Osteoblast (primary cell): Measurements from ENCODE around the gene AKAP12. TPM values are rescaled to one million over a fixed set of nuclear protein-coding genes. Genes with fewer than 3 reads are reported as not detected.
A peak's percentile ranks its signal among the peaks of the same experiment; 100 is the strongest.

ENCODE experiments used
- DNase-seq: peaks from one replicate; pipeline ENCODE4 v3.0.0; 2011; ENCODE audit warnings: low spot score, mixed read lengths; ENCODE audit not compliant: insufficient read length; ENCODE audit errors: missing footprints
- H2AFZ ChIP-seq: 2 replicates; pipeline ENCODE4 v1.6.0; 2011; ENCODE audit warnings: mild to moderate bottlenecking, low read length
- H3K27ac ChIP-seq: 2 replicates; pipeline ENCODE4 v1.5.1; 2011; ENCODE audit warnings: mild to moderate bottlenecking, low read depth, low read length, moderate library complexity
- H3K27me3 ChIP-seq: 2 replicates; pipeline ENCODE4 v1.6.0; 2012; ENCODE audit warnings: mild to moderate bottlenecking, control low read depth, inconsistent platforms, low read length, moderate library complexity; ENCODE audit not compliant: insufficient read depth
- H3K36me3 ChIP-seq: 2 replicates; pipeline ENCODE4 v1.5.1; 2011; ENCODE audit warnings: mild to moderate bottlenecking, low read length, control low read depth, moderate library complexity; ENCODE audit not compliant: insufficient read depth
- H3K4me1 ChIP-seq: 2 replicates; pipeline ENCODE4 v1.5.1; 2011; ENCODE audit warnings: mild to moderate bottlenecking, low read length, control low read depth, moderate library complexity; ENCODE audit not compliant: insufficient read depth
- H3K4me2 ChIP-seq: 2 replicates; pipeline ENCODE4 v1.6.0; 2011; ENCODE audit warnings: mild to moderate bottlenecking, low read length; ENCODE audit not compliant: insufficient read depth
- H3K4me3 ChIP-seq: fragments of 200-600 bp; sonication (generic); 3 replicates; pipeline ENCODE4 v1.5.1; 2012; ENCODE audit warnings: mild to moderate bottlenecking, low read length, inconsistent platforms; ENCODE audit not compliant: insufficient read depth
- H3K79me2 ChIP-seq: 2 replicates; pipeline ENCODE4 v1.6.0; 2012; ENCODE audit warnings: mild to moderate bottlenecking, low read length, control low read depth, inconsistent platforms; ENCODE audit not compliant: insufficient read depth
- H3K9me3 ChIP-seq: 2 replicates; pipeline ENCODE4 v1.5.1; 2011; ENCODE audit warnings: low read depth, low read length, control low read depth
- H4K20me1 ChIP-seq: 2 replicates; pipeline ENCODE4 v1.6.0; 2012; ENCODE audit warnings: mild to moderate bottlenecking, low read length, control low read depth; ENCODE audit not compliant: insufficient read depth
- CTCF ChIP-seq: IDR thresholded peaks from 2 replicates; pipeline ENCODE4 v1.5.1; 2011; ENCODE audit warnings: mild to moderate bottlenecking, low read depth, low read length, moderate library complexity; ENCODE audit errors: extremely low read depth
- total RNA-seq: library from RNA; depleted of rRNA; stranded (reverse); fragments of >200 nt; gene quantifications from 2 replicates; pipeline ENCODE4 v1.2.3, GENCODE V29; 2012

Gene AKAP12
- total RNA-seq, 1 donor, result 67.3 TPM

DNA sequence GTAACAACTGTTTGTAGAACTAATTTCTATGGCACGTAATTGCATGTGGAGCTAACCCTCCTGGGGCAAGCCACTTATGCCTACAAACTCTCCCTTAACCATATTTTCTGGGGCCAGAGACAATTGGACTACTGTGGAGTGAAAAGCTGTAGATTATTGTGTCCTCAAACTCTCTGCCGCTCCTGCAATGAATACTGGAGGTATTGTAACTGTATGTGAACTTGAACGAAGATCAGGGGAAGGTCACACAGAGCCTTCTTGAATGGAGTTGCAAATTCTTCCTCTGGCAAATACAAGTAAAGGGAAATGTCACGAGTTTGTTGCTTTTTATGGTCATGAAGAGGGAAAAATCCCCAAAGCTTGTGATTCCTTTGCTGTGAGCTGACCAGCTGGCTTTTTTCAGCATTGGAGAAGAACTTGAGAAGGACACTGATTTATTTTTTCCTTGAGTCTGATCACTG is 18.2 kb downstream of the AKAP12 start:
- Histone ChIP-seq H3K27ac (peak overlapping the region; percentile 25), H3K36me3 (no peaks in the 10 kb centered on the region), H3K4me1 (peaks cover 12% of the 10 kb centered on the region), H4K20me1 (no peaks in the 10 kb centered on the region), H3K4me2 (peak overlapping the region; percentile 24), H3K27me3 (no peaks in the 10 kb centered on the region), H3K4me3 (no peak overlapping the region), H3K79me2 (no peaks in the 10 kb centered on the region), H3K9me3 (no peaks in the 10 kb centered on the region), H2AFZ (peak overlapping the region; percentile 85)
- peak; percentile 50 for DNase-seq
- no peak for TF ChIP-seq CTCF

DNA sequence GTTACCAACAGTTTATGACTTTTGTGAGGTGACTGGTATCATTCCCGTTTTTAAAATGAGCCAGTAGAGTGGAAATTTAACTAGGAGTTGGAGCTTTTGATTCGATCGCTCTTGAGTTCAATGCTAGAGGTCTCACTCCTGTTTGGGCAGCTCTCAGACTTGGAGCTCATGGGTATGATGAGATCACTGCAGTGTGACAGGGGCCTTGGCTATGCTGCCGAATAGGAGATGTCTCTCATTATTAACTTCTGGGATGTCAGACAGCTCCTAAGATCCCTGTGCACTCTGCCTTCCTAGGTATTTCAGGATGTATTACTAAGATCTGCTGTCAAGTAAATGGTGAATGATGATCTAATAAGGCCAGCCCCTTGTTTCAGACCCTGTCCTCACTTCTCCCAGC is 20.4 kb downstream of the AKAP12 start:
- DNase-seq, result no peak
- no peaks in the 10 kb centered on the region for H3K36me3 ChIP-seq
- H2AFZ ChIP-seq, result no peak overlapping the region

GRCh38 chr6:151263035-151263434 is 23.3 kb downstream of the AKAP12 start:
- Histone ChIP-seq H3K36me3 (no peaks in the 10 kb centered on the region), H3K4me3 (no peak overlapping the region), H3K27me3 (no peaks in the 10 kb centered on the region), H3K79me2 (peaks cover 2% of the 10 kb centered on the region), H3K27ac (no peak overlapping the region), H3K4me2 (no peak overlapping the region), H3K9me3 (no peaks in the 10 kb centered on the region), H2AFZ (no peak overlapping the region), H4K20me1 (no peaks in the 10 kb centered on the region), H3K4me1 (peaks cover under 1% of the 10 kb centered on the region)
- TF ChIP-seq CTCF, result no peak
- no peak for DNase-seq

More for the DNA sequence above, 20.4 kb downstream of the AKAP12 start:
- H3K27me3 ChIP-seq, result no peaks in the 10 kb centered on the region
- no peaks in the 10 kb centered on the region for H4K20me1 ChIP-seq
- no peak overlapping the region for H3K4me2 ChIP-seq
- peaks cover 2% of the 10 kb centered on the region for H3K79me2 ChIP-seq
- H3K4me3 ChIP-seq, result no peak overlapping the region
- no peaks in the 10 kb centered on the region for H3K9me3 ChIP-seq
- TF ChIP-seq CTCF, result no peak
- peaks cover 6% of the 10 kb centered on the region for H3K4me1 ChIP-seq
- no peak overlapping the region for H3K27ac ChIP-seq

- Histone ChIP-seq H3K9me3 (no peaks in the 10 kb centered on the region), H3K36me3 (no peaks in the 10 kb centered on the region), H2AFZ (no peak overlapping the region), H3K4me3 (no peak overlapping the region), H3K27me3 (no peaks in the 10 kb centered on the region), H4K20me1 (no peaks in the 10 kb centered on the region), H3K4me1 (no peaks in the 10 kb centered on the region), H3K4me2 (no peak overlapping the region), H3K27ac (no peak overlapping the region), H3K79me2 (peaks cover 2% of the 10 kb centered on the region)
- DNase-seq, result no peak
- TF ChIP-seq CTCF, result no peak
Measured at GRCh38 chr6:151263967-151264366, 24.2 kb downstream of the AKAP12 start.
